ENCODE results near the gene ZIM2. TPM values are rescaled to one million over a fixed set of nuclear protein-coding genes. Genes with fewer than 3 reads are reported as not detected.

Gene ZIM2
- total RNA-seq, result 0.26 TPM in 1 of 2 replicates, not detected in the other

GRCh38 chr19:56840451-56841192, at the start of gene ZIM2, which contains the start of gene PEG3:
Gene ZIM2, minus strand, starts transcription at chr19:56840726. Its CDS starts 16,449 bp downstream, at chr19:56824277.
Gene PEG3, minus strand, starts transcription at chr19:56840726. Its CDS starts 16,071 bp downstream, at chr19:56824655.

Small RNA genes within 50 kb of the gene (small RNA-seq; reads per million reads assigned to genes)
- gene AC006115.2, result not detected

Other genes with a start within 250 kb of the ZIM2 start
- gene ZNF71, start 245.4 kb downstream of the ZIM2 start, total RNA-seq, result 6.1 and 7.7 TPM in 2 replicates
- 0.26 TPM in 1 of 2 replicates, not detected in the other for gene SMIM17, start 197.6 kb downstream of the ZIM2 start, total RNA-seq
- 0.39 and 1.7 TPM in 2 replicates for gene ZNF835, start 169.0 kb downstream of the ZIM2 start, total RNA-seq
- gene PEG3, start within 50 bp of the ZIM2 start, total RNA-seq, result 5.9 and 11.8 TPM in 2 replicates